ENCODE results near the gene CHL1. TPM values are rescaled to one million over a fixed set of nuclear protein-coding genes. Genes with fewer than 3 reads are reported as not detected.

CHL1 gene

DNA sequence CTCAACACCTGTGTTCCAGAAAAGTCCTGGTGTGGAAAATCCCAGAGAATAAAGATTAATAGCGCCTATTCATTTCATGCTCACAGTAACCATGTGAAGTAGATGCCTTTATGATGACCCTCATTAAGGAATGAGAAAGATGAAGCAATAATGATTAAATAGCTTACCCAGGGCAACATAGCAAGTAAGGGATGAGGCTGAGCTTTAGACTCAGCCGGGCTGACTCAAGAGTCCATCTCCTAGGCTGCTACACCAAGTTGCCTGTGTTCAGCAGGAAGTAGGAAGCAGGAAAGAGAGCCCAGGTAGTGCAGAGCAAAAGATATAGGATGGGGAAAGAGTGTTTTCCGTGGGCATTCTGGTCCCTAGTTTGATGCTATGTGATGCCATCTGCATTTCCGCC lies 256.5 kb downstream of the CHL1 start:
- H3K9me3 ChIP-seq (replicated peaks; ENCODE audit: low read length): no peaks in the 10 kb centered on the region
- H3K36me3 ChIP-seq (ENCODE audit: insufficient read depth, low read length): no peaks in the 10 kb centered on the region
- H3K4me3 ChIP-seq (ENCODE audit: low read length): no peak overlapping the region
- H3K4me2 ChIP-seq (ENCODE audit: low read length): no peak overlapping the region
- no peaks in the 10 kb centered on the region for H3K27me3 ChIP-seq (ENCODE audit: control insufficient read depth, insufficient read depth, low read length)
- H3K9ac ChIP-seq (ENCODE audit: low read depth, low read length): no peak overlapping the region
- H3K4me1 ChIP-seq (ENCODE audit: control insufficient read depth, insufficient read depth, low read length): no peaks in the 10 kb centered on the region

DNA sequence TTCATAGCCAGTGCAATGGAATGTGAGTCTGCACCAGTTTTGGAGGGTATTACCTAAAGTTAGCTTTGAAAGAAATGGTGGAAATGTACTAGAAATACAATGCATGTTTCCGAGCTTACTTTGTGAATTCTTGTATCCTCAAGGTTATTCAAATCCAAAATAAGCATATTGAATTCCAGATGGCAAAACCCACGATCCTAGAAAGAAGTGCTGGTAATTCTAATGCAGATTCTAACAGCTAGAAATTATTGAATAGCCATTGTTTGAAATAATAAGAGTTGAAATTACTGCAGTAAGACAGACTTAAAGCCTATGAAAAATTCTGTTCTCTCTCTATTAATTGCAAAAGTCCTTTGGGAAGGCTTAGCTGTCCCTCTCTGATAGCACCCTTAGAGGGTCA lies 258.4 kb downstream of the CHL1 start:
- no peaks in the 10 kb centered on the region for H3K36me3 ChIP-seq (ENCODE audit: insufficient read depth, low read length)
- no peak overlapping the region for H3K4me3 ChIP-seq (ENCODE audit: low read length)
- H3K9ac ChIP-seq (ENCODE audit: low read depth, low read length): no peak overlapping the region
- no peaks in the 10 kb centered on the region for H3K4me1 ChIP-seq (ENCODE audit: control insufficient read depth, insufficient read depth, low read length)
- no peak overlapping the region for H3K4me2 ChIP-seq (ENCODE audit: low read length)
- no peaks in the 10 kb centered on the region for H3K27me3 ChIP-seq (ENCODE audit: control insufficient read depth, insufficient read depth, low read length)
- H3K9me3 ChIP-seq (replicated peaks; ENCODE audit: low read length): no peaks in the 10 kb centered on the region

GRCh38 chr3:458124-458523 lies 261.6 kb downstream of the CHL1 start:
- no peak overlapping the region for H3K4me2 ChIP-seq (ENCODE audit: low read length)
- H3K27me3 ChIP-seq (ENCODE audit: control insufficient read depth, insufficient read depth, low read length): no peaks in the 10 kb centered on the region
- no peaks in the 10 kb centered on the region for H3K4me1 ChIP-seq (ENCODE audit: control insufficient read depth, insufficient read depth, low read length)
- H3K9ac ChIP-seq (ENCODE audit: low read depth, low read length): no peak overlapping the region
- H3K9me3 ChIP-seq (replicated peaks; ENCODE audit: low read length): no peaks in the 10 kb centered on the region
- no peaks in the 10 kb centered on the region for H3K36me3 ChIP-seq (ENCODE audit: insufficient read depth, low read length)
- no peak overlapping the region for H3K4me3 ChIP-seq (ENCODE audit: low read length)

DNA sequence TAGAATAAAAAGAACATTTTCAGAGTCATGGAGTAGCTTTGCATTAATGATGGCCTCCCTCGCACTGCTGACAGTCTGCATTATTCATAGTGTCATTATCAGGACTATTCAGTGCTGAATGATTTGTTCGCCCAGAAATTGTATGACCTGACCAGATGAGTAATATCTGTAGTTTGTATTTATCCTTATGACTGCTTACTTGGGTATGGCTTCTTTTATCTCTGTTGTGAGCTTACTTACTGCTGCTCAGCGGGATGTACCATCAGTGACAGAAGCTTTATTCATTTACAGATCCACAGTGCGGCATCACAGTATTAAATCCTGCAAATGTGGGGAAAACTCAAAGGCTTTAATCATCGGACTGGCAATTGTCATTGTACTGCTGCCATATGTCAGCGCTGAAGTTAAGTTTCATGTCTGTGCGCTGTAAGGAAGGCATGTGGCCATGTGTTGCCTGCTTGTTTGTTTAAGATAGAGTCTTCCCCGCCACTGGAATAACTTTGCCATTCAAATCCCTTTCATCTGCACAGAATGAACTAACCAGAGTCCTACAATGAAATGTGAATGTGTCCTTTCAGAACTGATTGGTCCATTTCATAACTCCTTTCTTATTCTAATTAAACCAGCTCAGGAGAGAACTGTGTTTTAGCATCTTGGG lies 262.2 kb downstream of the CHL1 start:
- no peak overlapping the region for H3K9ac ChIP-seq (ENCODE audit: low read depth, low read length)
- no peak overlapping the region for H3K4me3 ChIP-seq (ENCODE audit: low read length)
- H3K4me2 ChIP-seq (ENCODE audit: low read length): no peak overlapping the region
- no peaks in the 10 kb centered on the region for H3K4me1 ChIP-seq (ENCODE audit: control insufficient read depth, insufficient read depth, low read length)
- H3K9me3 ChIP-seq (replicated peaks; ENCODE audit: low read length): no peaks in the 10 kb centered on the region
- no peaks in the 10 kb centered on the region for H3K27me3 ChIP-seq (ENCODE audit: control insufficient read depth, insufficient read depth, low read length)
- H3K36me3 ChIP-seq (ENCODE audit: insufficient read depth, low read length): no peaks in the 10 kb centered on the region

Small RNA genes within 50 kb of the gene (small RNA-seq; reads per million reads assigned to genes)
- not detected for gene RNU6-1194P
